NCI-H510A (cell line): ENCODE data around the gene OSCP1.
A peak's percentile ranks its signal among the peaks of the same experiment; 100 is the strongest.
"Not testable (repeated sequence)": the region's sequence is repeated elsewhere in the genome, so short reads cannot be mapped to it uniquely, and the experiment has no call there.

ENCODE experiments used
- DNase-seq: peaks from one replicate; lab custom pipeline; 2025; lab: John Stamatoyannopoulos, UW

OSCP1 gene

GRCh38 chr1:36450270-36450918, at the start of gene OSCP1:
Gene OSCP1 (minus strand): TSS chr1:36450451. CDS start chr1:36450369, 82 bp downstream.
- DNase-seq = peak; percentile 99

- DNase-seq = no peak
These were observed 47.0 kb upstream of the OSCP1 start for GRCh38 chr1:36497207-36497606.

DNA sequence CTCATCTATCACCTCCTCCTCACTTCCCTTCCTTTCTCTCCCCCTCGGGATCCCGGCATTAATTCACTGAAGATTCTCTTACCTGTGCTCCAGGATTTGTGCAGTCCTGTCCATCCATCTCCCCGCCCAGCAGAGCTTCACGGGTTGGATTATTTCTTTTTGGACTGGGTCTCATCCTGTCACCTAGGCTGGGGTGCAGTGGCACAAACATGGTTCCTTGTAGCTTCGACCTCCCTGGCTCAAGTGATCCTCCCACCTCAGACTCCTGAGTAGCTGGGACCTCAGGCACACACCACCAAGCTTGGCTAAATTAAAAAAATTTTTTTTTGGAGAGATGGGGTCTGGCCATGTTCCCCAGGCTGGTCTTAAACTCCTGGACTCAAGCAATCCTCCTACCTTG, 44.7 kb upstream of the OSCP1 start:
- DNase-seq = no peak

GRCh38 chr1:36493524-36493923, 43.3 kb upstream of the OSCP1 start:
- no peak for DNase-seq

GRCh38 chr1:36492491-36492890, 42.2 kb upstream of the OSCP1 start:
- DNase-seq = no peak

- DNase-seq = not testable (repeated sequence)
These were observed 39.2 kb upstream of the OSCP1 start for GRCh38 chr1:36489258-36490051.

DNA sequence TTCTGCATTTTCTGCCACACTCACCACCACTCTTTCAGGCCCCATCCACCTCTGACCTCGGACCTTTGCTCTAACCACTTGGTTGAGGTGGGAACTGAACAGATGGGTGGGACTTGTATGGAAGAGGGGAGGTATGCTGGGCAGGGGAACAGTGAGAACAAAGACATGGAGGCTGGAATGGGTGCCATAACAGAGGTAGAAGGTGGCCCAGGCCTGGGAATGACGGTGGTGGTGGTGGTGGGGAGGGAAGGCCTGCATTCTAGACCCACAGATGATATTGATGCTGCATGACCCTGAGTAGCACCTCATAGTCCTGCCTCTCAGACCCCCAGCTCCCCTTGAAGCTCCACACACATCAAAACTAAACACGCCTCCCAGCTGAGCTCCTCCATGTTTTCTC, 37.7 kb upstream of the OSCP1 start:
- DNase-seq = no peak

DNA sequence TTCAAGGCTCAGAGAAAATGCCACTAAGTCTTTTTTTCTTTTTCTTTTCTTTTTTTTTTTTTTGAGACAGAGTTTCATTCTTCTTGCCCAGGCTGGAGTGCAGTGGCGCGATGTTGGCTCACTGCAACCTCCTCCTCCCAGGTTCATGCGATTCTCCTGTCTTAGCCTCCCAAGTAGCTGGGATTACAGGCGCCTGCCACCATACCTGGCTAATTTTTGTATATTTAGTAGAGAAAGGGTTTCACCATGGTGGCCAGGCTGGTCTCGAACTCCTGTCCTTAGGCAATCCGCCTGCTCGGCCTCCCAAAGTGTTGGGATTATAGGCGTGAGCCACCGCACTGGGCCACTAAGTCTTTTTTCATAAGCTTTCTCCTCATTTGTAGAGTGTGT, 37.1 kb upstream of the OSCP1 start:
- DNase-seq = not testable (repeated sequence)

- peak; percentile 98 for DNase-seq
These were observed 36.4 kb upstream of the OSCP1 start for GRCh38 chr1:36486439-36487335.

DNA sequence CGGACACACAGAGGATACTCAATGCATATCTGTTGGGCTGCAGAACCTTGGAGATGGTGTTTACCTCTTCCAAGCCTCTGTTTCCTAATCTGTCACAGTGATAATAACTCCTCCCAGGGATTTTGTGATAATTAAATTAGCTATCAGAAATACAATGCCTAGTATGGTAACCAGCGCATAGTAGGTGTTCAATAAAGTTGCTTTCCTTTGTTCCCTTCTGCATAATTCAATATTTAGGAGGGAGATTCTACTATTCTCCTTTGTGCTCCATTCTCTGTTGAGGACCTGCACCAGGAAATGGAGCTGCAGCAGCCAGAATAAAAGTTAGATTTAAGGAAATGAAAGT, 35.8 kb upstream of the OSCP1 start:
- no peak for DNase-seq

GRCh38 chr1:36484099-36484498, 33.8 kb upstream of the OSCP1 start:
- DNase-seq = no peak

DNA sequence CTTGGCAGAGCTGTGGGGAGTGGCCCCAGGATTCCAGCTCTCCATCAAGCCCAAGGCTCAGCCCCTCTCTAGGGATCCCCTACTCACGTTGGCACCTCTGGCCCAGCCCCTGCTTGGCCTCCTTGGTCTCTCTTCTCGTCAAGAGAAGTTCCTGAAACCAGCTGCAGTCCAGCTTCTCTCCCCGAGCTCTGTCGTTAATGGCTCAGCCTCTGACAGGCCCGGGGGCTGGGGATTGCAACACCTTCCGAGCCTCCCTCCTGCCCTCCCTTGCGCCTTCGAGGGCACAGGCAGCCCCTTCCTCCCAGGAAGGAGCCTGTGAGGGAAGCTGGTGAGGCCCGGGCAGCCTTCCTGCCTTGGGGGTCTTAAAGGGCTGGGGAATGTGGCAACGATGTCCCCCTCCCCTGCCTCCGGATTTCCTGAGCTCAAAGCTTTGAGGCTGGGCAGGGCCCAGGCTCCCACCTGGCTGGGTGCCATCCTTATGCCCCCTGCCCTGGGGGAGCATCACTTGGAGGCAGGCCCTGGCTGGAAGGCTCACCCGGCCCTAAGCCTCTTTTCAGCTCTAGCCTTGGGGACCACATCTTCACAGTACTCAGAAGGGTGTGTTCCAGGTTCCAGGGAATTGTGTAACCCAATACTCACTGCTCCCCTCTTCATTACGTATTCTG, 32.6 kb upstream of the OSCP1 start, which contains the start of gene CSF3R:
TSS of gene CSF3R (minus strand) at position 190 of the 665 bp plus-strand sequence. CDS start 3,417 bp downstream, outside the sequence.
- DNase-seq = no peak

- no peak for DNase-seq
These were observed 31.8 kb upstream of the OSCP1 start for GRCh38 chr1:36481771-36482723.

DNA sequence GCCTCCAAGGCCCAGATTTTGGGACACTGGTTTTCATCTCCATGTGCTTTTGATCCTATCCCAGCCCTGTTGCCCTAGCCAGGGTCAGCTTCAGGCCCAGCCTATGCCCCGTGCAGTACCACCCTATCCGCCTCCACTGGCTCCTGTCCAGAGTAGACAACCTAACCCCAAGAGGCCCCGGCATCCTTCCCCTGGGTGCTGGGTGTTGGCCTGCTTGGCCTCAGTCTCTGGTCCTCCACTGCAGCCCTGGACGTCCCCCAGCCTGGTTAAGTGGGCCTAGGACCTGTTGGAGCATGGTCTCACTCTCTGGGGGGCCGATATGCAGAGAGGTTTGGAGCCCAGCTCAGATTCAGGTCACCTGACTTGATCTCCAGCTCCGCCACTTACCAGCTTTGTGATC, 30.8 kb upstream of the OSCP1 start:
- DNase-seq = no peak

DNA sequence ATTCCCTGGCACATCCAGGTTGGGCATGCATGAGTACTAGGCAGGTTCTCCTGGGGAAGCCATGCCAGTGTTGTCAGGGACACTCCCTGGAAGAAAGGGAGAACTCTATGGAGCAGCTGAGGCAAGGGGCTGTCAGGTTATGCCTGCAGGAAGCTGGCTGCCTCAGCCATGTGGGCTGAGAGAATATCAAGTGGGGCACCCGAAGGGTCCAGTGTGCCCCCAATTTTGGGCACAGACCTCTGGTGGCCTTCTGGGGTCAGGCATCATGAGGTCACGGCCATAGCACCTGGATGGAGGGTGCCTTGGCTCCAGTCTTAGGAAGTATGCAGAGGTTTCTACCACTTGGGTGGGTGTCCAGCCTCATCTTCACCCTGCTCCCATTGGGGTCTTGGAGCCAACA, 29.9 kb upstream of the OSCP1 start:
- DNase-seq = no peak

- DNase-seq = no peak
These were observed 29.3 kb upstream of the OSCP1 start for GRCh38 chr1:36479505-36480051.

DNA sequence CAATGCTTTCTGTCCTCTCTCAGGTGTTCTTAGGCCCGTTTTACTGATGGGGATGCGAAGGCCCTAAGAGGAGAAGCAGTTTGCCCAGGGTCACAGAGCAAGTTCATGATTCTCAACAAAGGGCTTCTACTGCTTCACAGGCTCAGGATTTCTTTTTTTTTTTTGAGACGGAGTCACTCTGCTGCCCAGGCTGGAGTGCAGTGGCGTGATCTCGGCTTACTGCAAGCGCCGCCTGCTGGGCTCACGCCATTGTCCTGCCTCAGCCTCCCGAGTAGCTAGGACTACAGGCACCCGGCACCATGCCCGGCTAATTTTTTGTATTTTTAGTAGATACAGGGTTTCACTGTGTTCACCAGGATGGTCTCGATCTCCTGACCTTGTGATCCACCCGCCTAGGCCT, 27.4 kb upstream of the OSCP1 start:
- not testable (repeated sequence) for DNase-seq

GRCh38 chr1:36476945-36477344, 26.7 kb upstream of the OSCP1 start:
- no peak for DNase-seq

DNA sequence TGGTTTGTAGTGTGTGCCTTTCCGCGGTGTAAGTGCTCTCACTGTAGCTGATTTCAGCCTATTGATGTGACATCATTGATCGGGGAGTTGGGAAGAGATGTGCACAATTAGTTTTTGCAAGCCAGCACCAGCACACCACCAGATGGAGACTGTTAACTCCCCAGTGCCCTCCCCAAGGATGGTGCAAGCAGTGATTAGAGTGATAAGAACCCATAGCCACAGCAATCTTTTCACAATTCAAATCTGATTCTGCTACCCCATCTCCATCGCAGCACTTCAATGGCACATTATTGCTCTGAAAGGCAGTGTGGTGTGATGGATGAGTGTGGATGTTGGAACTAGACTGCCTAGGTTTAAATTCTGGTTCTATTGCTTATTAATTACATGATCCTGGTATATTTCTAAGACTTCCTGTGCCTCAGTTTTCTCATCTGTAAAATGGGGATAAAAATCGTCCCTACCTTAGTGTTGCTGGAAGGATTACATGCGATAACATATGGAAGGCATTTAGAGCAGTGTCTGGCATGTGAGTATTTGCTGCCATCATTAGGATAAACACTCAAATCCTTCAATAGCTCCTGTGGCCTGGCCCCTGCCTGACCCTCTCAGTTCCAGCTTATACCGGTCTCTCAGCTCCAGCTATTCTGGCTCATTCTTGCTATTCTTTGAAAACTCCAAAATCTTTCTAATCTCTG, 25.8 kb upstream of the OSCP1 start:
- no peak for DNase-seq

- no peak for DNase-seq
These were observed 25.1 kb upstream of the OSCP1 start for GRCh38 chr1:36475341-36475740.
